HepG2 (cell line): ENCODE results near the gene RNF17. TPM values are rescaled to one million over a fixed set of nuclear protein-coding genes. Genes with fewer than 3 reads are reported as not detected.

Source experiments
- ATAC-seq: fragments of 200-7000 bp; cut with Tn5 transposase; 3 replicates; pipeline ENCODE4 v1.9.1; 2020; ENCODE audit warnings: mild to moderate bottlenecking, moderate library complexity
- BruUV-seq: library from RNA; stranded (reverse); fragments of 400-500 nt; replicated peaks from 2 replicates; lab custom pipeline; 2021; lab: Mats Ljungman, UMichigan
- CTCF ChIA-PET: fragments of 300-600 bp; formaldehyde crosslinking; extraction: SDS; loops from one replicate; lab custom pipeline; 2021; ENCODE audit warnings: low total read pairs, inconsistent platforms, low intra/inter-chr PET ratio; lab: Yijun Ruan, JAX
- POLR2A ChIA-PET: fragments of 350-600 bp; sonication (Branson Sonifier 250); formaldehyde crosslinking; loops from one replicate; lab custom pipeline; 2020; ENCODE audit warnings: antibody characterized with exemption, inconsistent platforms; lab: Yijun Ruan, JAX
- DNase-seq: peaks from one replicate; pipeline ENCODE4 v3.0.0-alpha.2; 2015; ENCODE audit warnings: low spot score
- FAIRE-seq: peaks from 3 replicates; lab custom pipeline; 2011; peaks lifted over from hg19 to GRCh38; lab: Jason Lieb, UNC
- H2AFZ ChIP-seq: one replicate; pipeline ENCODE4 v1.6.1; 2011; ENCODE audit warnings: low read length, inconsistent platforms
- H3K27ac ChIP-seq: fragments of 300-600 bp; 3 replicates; pipeline ENCODE4 v1.8.0; 2011; ENCODE audit warnings: mixed run types, mild to moderate bottlenecking, mixed read lengths, low read length, inconsistent platforms; ENCODE audit not compliant: insufficient read depth; ENCODE audit errors: extremely low read length
- H3K27me3 ChIP-seq, 2 experiments: fragments of 200-600 bp in 1 of 2; 2 replicates in 1 of 2; 3 replicates in 1 of 2; pipeline versions ENCODE4 v1.6.0 to v1.8.0; 2011; ENCODE audit warnings: low read length in 2 of 2, mild to moderate bottlenecking in 2 of 2, moderate library complexity in 2 of 2, inconsistent platforms in 1 of 2; ENCODE audit not compliant: insufficient read depth in 2 of 2, control insufficient read depth in 1 of 2
- H3K36me3 ChIP-seq, 2 experiments: fragments of 200-600 bp in 1 of 2; replicated peaks in 1 of 2; 2 replicates in 1 of 2; 3 replicates in 1 of 2; pipeline versions ENCODE4 v1.5.1 to v1.8.0; 2011; ENCODE audit warnings: low read length in 2 of 2, inconsistent platforms in 1 of 2; ENCODE audit not compliant: insufficient read depth in 2 of 2, control insufficient read depth in 1 of 2
- H3K4me1 ChIP-seq: 2 replicates; pipeline ENCODE4 v1.5.1; 2012; ENCODE audit warnings: low read length, inconsistent platforms; ENCODE audit not compliant: insufficient read depth
- H3K4me2 ChIP-seq: 2 replicates; pipeline ENCODE4 v1.6.0; 2011; ENCODE audit warnings: low read depth, low read length, inconsistent platforms
- H3K4me3 ChIP-seq, 3 experiments: fragments of 200-600 bp in 1 of 3; sonication (generic), shearing (Covaris generic) in 1 of 3; replicated peaks in 1 of 3; 2 replicates each; pipeline ENCODE4 v1.5.1; 2011 to 2016; ENCODE audit warnings: low read length in 3 of 3, inconsistent platforms in 2 of 3, low read depth in 2 of 3, mild to moderate bottlenecking in 2 of 3, control low read depth in 1 of 3, mixed read lengths in 1 of 3; ENCODE audit not compliant: insufficient read depth in 1 of 3
- H3K79me2 ChIP-seq: one replicate; pipeline ENCODE4 v1.6.1; 2011; ENCODE audit warnings: low read length, inconsistent platforms; ENCODE audit not compliant: insufficient read depth
- H3K9ac ChIP-seq: 2 replicates; pipeline ENCODE4 v1.6.0; 2011; ENCODE audit warnings: mild to moderate bottlenecking, low read depth, low read length, inconsistent platforms; ENCODE audit not compliant: insufficient read depth
- H3K9me3 ChIP-seq: 2 replicates; pipeline ENCODE4 v1.5.1; 2012; ENCODE audit warnings: mild to moderate bottlenecking, low read length
- H4K20me1 ChIP-seq: 2 replicates; pipeline ENCODE4 v1.6.0; 2011; ENCODE audit warnings: inconsistent platforms, mild to moderate bottlenecking, low read length, moderate library complexity; ENCODE audit not compliant: insufficient read depth
- FOSL1 ChIP-seq: sonication (generic); formaldehyde crosslinking; IDR thresholded peaks from 2 replicates; pipeline ENCODE4 v1.9.0; 2021; ENCODE audit warnings: missing genetic modification reagents, borderline replicate concordance
- KAT7 ChIP-seq: IDR thresholded peaks from 2 replicates; pipeline ENCODE4 v1.6.1; 2018; ENCODE audit warnings: borderline replicate concordance, missing compliant biosample characterization
- RCOR2 ChIP-seq: IDR thresholded peaks from 2 replicates; pipeline ENCODE4 v1.6.1; 2016; ENCODE audit warnings: missing biosample characterization, missing genetic modification reagents
- RNF2 ChIP-seq: fragments of 450-650 bp; conservative IDR thresholded peaks from 2 replicates; pipeline ENCODE4 v1.6.1; 2016; ENCODE audit warnings: low read depth
- SOX6 ChIP-seq, 2 experiments: fragments of 450-650 bp in 1 of 2; sonication (generic) in 1 of 2; formaldehyde crosslinking in 1 of 2; IDR thresholded peaks; 2 replicates each; pipeline versions ENCODE4 v1.4.0 to v1.6.1; 2017 to 2020; ENCODE audit warnings: antibody characterized with exemption in 1 of 2, mild to moderate bottlenecking in 1 of 2, missing genetic modification reagents in 1 of 2
- ZNF143 ChIP-seq: sonication (generic); formaldehyde crosslinking; IDR thresholded peaks from 2 replicates; pipeline ENCODE4 v1.4.0; 2020; ENCODE audit warnings: missing genetic modification reagents
- ZNF788 ChIP-seq: sonication (generic); formaldehyde crosslinking; IDR thresholded peaks from 2 replicates; pipeline ENCODE4 v1.5.0; 2020; ENCODE audit warnings: mild to moderate bottlenecking, missing genetic modification reagents, borderline replicate concordance
- WGBS: methylation state at CpG from one replicate; pipeline ENCODE4 v1.1.6; 2017; ENCODE audit warnings: low lambda C conversion rate; 5-methylcytosine and 5-hydroxymethylcytosine counted together
- in situ Hi-C: cut with HindIII; loops from 2 replicates; pipeline ENCODE4 v1.10.0; 2017; ENCODE audit warnings: low pct_unique_long_range_greater_than_20kb; ENCODE audit not compliant: extremely low pct_ligation_motif_present
- intact Hi-C: fragments of 100-400 bp; cut with micrococcal nuclease; formaldehyde crosslinking; loops from one replicate; pipeline ENCODE4 v1.10.0; 2022; ENCODE audit not compliant: unreplicated experiment
- polyA plus RNA-seq, 8 experiments: library from polyadenylated mRNA; depleted of rRNA in 3 of 8; stranded (reverse) in 7 of 8; unstranded in 1 of 8; fragments of >200 nt; fragmentation: Illumina TruSeq in 4 of 8; extraction: Trizol in 4 of 8; gene quantifications; 2 replicates each; pipeline versions ENCODE4 v1.2.1 to v1.2.3, GENCODE V29; 2011 to 2016; ENCODE audit warnings: low read depth in 4 of 8, missing spikeins in 1 of 8, mixed read lengths in 1 of 8; ENCODE audit not compliant: insufficient read depth in 1 of 8
- total RNA-seq, 5 experiments: library from RNA; depleted of rRNA; stranded (reverse); fragments of >200 nt; fragmentation: Illumina TruSeq; extraction: Trizol; gene quantifications; 2 replicates each; pipeline ENCODE4 v1.2.3, GENCODE V29; 2016; ENCODE audit warnings: low read depth in 1 of 5
- TF ChIP-seq, protein P1 (sequence below): IDR thresholded peaks from 2 replicates; pipeline ENCODE4 v1.6.1; 2016; ENCODE audit warnings: missing compliant biosample characterization, missing genetic modification reagents, borderline replicate concordance
- TF ChIP-seq, protein P2 (sequence below): sonication (generic); formaldehyde crosslinking; IDR thresholded peaks from 2 replicates; pipeline ENCODE4 v1.8.0; 2023; ENCODE audit warnings: mild to moderate bottlenecking, missing genetic modification reagents

Gene RNF17
- total and polyA plus RNA-seq, 2 of the 13 experiments (the other 11 are each of a cell fraction or from before 2014, with no cell fraction given), result not detected

DNA sequence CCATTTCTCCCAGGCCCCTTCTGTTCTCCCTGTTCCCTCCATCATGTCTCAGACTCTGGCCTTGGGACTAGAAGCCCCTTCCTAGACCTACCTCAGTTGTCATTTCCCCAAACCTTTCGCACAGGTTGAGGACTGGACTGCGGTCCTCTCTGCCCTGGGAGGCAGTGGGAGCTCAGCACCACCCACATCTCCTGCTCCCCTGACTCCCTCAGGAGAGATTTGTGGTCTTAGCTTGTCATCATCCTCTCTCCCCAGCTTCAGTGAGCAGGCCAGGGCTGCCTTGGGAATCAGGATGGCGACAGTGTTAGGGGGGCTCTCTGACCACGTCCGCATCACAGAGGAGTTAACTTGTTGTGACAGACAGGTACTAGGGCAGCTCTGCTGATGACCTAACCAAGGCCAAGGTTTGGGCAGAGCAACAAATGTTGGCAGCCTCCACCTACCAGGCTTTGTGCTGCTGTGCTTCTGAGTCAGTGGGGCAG lies 25.6 kb upstream of the RNF17 start (continued):
- TF ChIP-seq RCOR2, result no peak
- no peak for TF ChIP-seq KAT7 (CRISPR knock-in tag)
- no peak for TF ChIP-seq ZNF143
- TF ChIP-seq, all 625 proteins: peak for 0

DNA sequence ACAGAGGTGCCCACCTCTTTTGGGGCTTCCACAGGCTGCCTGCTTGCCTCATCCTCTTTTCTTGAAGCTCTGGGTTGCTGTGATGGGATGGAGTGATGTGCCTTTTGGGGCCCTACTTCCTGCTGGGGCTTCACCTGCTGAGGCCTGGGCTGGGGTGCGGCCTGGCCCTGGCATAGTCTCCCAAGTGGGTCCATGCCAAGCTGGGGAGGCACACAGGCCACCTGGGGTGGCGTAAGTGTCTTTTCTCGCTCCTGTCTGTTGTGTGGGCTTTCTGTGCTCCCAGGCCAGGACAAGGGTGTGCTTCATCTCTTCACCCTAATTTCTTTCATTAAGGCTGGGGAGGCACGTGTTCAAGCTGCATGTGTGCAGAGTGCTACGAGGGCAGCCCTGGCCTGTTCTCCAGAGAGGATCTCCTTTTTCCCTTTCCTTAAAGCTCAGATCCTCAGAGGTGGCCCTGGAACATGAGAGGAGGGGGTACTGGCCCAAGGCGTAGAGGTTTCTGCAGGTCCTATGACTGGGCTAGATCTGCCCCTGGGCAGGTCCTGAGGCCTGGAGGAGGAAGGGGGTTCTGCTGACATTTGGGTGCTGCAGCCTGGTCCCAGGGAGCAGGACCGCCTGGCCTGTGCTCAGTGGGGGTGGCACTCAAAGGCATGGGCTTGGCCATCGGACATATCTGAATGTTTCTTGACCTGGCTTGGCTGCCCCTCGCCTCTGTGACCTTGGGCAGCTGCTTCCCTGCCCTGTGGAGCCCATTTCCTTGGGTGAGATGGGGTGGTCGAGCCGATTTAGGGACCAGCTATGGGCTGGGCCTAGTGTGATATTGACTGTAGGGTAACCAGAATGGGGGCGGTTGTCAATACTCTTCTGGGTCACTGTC lies 23.7 kb upstream of the RNF17 start:
- BruUV-seq, result no TSS peak
- 0% methylated on average over 5 of the region's 12 CpGs for WGBS
- Histone ChIP-seq H3K27ac (no peak overlapping the region), H2AFZ (no peak overlapping the region)
- DNase-seq, result no peak
- no peak for TF ChIP-seq FOSL1 (CRISPR knock-in tag)
- no peak for TF ChIP-seq ZNF788 (CRISPR knock-in tag)
- no peak for TF ChIP-seq SOX6 (IDR thresholded peaks at IDR 0.05)
- no peak for TF ChIP-seq SOX6 (CRISPR knock-in tag; IDR thresholded peaks at IDR 0.05)
- TF ChIP-seq RNF2, result no peak
- TF ChIP-seq, protein P1, sequence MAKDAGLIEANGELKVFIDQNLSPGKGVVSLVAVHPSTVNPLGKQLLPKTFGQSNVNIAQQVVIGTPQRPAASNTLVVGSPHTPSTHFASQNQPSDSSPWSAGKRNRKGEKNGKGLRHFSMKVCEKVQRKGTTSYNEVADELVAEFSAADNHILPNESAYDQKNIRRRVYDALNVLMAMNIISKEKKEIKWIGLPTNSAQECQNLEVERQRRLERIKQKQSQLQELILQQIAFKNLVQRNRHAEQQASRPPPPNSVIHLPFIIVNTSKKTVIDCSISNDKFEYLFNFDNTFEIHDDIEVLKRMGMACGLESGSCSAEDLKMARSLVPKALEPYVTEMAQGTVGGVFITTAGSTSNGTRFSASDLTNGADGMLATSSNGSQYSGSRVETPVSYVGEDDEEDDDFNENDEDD (CRISPR knock-in tag), result no peak
- TF ChIP-seq, protein P2, sequence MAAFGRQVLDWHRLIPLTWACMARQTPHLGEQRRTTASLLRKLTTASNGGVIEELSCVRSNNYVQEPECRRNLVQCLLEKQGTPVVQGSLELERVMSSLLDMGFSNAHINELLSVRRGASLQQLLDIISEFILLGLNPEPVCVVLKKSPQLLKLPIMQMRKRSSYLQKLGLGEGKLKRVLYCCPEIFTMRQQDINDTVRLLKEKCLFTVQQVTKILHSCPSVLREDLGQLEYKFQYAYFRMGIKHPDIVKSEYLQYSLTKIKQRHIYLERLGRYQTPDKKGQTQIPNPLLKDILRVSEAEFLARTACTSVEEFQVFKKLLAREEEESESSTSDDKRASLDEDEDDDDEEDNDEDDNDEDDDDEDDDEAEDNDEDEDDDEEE, result no peak
- TF ChIP-seq, all 625 proteins: peak for 0
- H3K27me3 ChIP-seq, result peaks cover 0 to 2% of the 10 kb centered on the region in 2 experiments; a peak in 2 of 5 replicates
- no peak overlapping the region for H3K9ac ChIP-seq
- no peak for ATAC-seq
- in situ Hi-C loops (no loop called here), intact Hi-C loops (no loop called here)
- H4K20me1 ChIP-seq, result no peaks in the 10 kb centered on the region
- ChIA-PET CTCF (no interaction called here), POLR2A (no interaction called here)
- no peak for FAIRE-seq
- no peaks in the 10 kb centered on the region for H3K4me1 ChIP-seq
- H3K79me2 ChIP-seq, result no peaks in the 10 kb centered on the region
- no peaks in the 10 kb centered on the region for H3K36me3 ChIP-seq
- H3K4me3 ChIP-seq, result no peak overlapping the region
- H3K4me2 ChIP-seq, result no peak overlapping the region
- H3K9me3 ChIP-seq, result no peaks in the 10 kb centered on the region
